Neural progenitor cell (in vitro differentiated cells): Measurements from ENCODE around the gene MPO. TPM values are rescaled to one million over a fixed set of nuclear protein-coding genes. Genes with fewer than 3 reads are reported as not detected.

Experiments used
- DNase-seq: peaks from one replicate; pipeline ENCODE4 v3.0.0-alpha.2; 2016; ENCODE audit warnings: low spot score
- H2AFZ ChIP-seq: fragments of 200-600 bp; sonication (generic); replicated peaks from 2 replicates; pipeline ENCODE4 v1.6.1; 2016; ENCODE audit warnings: antibody characterized with exemption
- H3F3A ChIP-seq: fragments of 200-600 bp; sonication (generic); 2 replicates; pipeline ENCODE4 v1.6.1; 2016; ENCODE audit warnings: antibody characterized with exemption, low read depth
- H3K27ac ChIP-seq: fragments of 200-600 bp; sonication (generic); 2 replicates; pipeline ENCODE4 v1.5.1; 2016; ENCODE audit warnings: mild to moderate bottlenecking
- H3K27me3 ChIP-seq: fragments of 200-600 bp; sonication (generic); 2 replicates; pipeline ENCODE4 v1.6.1; 2016; ENCODE audit warnings: mild to moderate bottlenecking, moderate library complexity
- H3K36me3 ChIP-seq: fragments of 200-600 bp; sonication (generic); 2 replicates; pipeline ENCODE4 v1.5.1; 2016
- H3K4me1 ChIP-seq: fragments of 200-600 bp; sonication (generic); 2 replicates; pipeline ENCODE4 v1.6.1; 2016; ENCODE audit warnings: mixed run types
- H3K4me2 ChIP-seq: fragments of 200-600 bp; sonication (generic); 2 replicates; pipeline ENCODE4 v1.6.1; 2016
- H3K4me3 ChIP-seq: fragments of 200-600 bp; sonication (generic); 2 replicates; pipeline ENCODE4 v1.5.1; 2016
- H3K79me2 ChIP-seq: fragments of 200-600 bp; sonication (generic); 2 replicates; pipeline ENCODE4 v1.6.1; 2016; ENCODE audit warnings: low read depth
- H3K9ac ChIP-seq: fragments of 200-600 bp; sonication (generic); 2 replicates; pipeline ENCODE4 v1.6.1; 2016
- H3K9me3 ChIP-seq: fragments of 200-600 bp; sonication (generic); 2 replicates; pipeline ENCODE4 v1.5.1; 2016; ENCODE audit warnings: low read depth
- H4K20me1 ChIP-seq: fragments of 200-600 bp; sonication (generic); 2 replicates; pipeline ENCODE4 v1.6.1; 2016; ENCODE audit warnings: low read depth
- H3K27ac Mint-ChIP-seq: 3 replicates; pipeline ENCODE4 v1.8.0; 2021; ENCODE audit warnings: mixed read lengths
- H3K27me3 Mint-ChIP-seq: 2 replicates; pipeline ENCODE4 v1.8.0; 2022; ENCODE audit warnings: low read depth, mild to moderate bottlenecking, inconsistent platforms, moderate library complexity, mixed read lengths; ENCODE audit not compliant: insufficient read depth
- H3K36me3 Mint-ChIP-seq: 3 replicates; pipeline ENCODE4 v1.8.0; 2021; ENCODE audit warnings: mixed read lengths
- H3K4me1 Mint-ChIP-seq: 3 replicates; pipeline ENCODE4 v1.8.0; 2021; ENCODE audit warnings: mixed read lengths
- H3K4me3 Mint-ChIP-seq: 3 replicates; pipeline ENCODE4 v1.8.0; 2021; ENCODE audit warnings: mild to moderate bottlenecking, moderate library complexity, mixed read lengths
- H3K9me3 Mint-ChIP-seq: 3 replicates; pipeline ENCODE4 v1.8.0; 2020; ENCODE audit warnings: mixed read lengths
- CTCF ChIP-seq: fragments of 200-600 bp; sonication (generic); IDR thresholded peaks from 2 replicates; pipeline ENCODE4 v1.5.1; 2017; ENCODE audit warnings: antibody characterized with exemption, mild to moderate bottlenecking
- EZH2 ChIP-seq: fragments of 200-600 bp; sonication (generic); IDR thresholded peaks from 2 replicates; pipeline ENCODE4 v1.6.1; 2017; ENCODE audit warnings: antibody characterized with exemption, mild to moderate bottlenecking, moderate library complexity
- EZH2phosphoT487 ChIP-seq: fragments of 200-600 bp; sonication (generic); IDR thresholded peaks from 2 replicates; pipeline ENCODE4 v1.6.1; 2017; ENCODE audit warnings: antibody characterized with exemption
- total RNA-seq: library from RNA; depleted of rRNA; stranded (reverse); fragments of >200 nt; gene quantifications from 2 replicates; pipeline ENCODE4 v1.2.3, GENCODE V29; 2015; ENCODE audit warnings: low replicate concordance

MPO gene
- total RNA-seq, 1 donor from 2014 or later = not detected

DNA sequence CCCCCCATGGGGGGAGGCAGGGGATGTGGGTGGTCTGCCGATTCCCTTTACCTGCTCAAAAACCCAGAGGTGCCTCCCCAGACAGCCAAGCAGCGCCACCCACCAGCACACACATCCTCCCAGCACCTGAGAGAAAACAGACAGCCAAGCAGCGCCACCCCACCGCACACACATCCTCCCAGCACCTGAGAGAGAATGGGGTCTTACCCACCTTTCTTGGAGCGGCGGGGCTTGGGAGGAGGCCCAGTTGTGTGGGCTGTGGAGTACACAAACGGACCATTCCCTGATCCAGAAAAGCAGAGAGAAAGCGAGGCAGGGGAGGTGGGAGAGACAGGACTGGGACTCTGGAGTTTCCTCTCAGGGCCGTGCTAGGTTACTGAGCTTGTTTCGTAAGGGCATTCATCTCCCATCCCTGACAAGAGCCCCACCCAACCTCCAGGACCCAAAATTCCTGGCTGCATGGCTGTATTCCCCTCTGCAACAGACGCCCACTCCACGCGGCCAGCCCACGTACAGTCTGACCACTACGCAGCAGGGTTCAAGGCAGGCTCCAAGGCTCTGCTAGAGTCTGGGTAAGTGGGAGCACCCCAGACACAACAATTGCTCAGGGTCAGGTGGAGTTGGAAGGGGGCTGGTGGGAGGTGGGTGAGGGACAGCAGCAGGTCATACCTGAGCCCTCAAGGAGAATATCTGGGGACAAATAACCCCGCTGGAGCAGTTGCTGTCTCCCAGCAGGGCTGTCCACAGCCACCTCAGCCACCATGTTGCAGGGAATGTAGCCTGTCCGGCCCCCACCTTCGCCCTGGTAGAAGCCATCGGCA, 25.6 kb upstream of the MPO start:
- H3K4me1 ChIP-seq = no peaks in the 10 kb centered on the region
- H3K27ac ChIP-seq = no peak overlapping the region
- no peaks in the 10 kb centered on the region for H3K36me3 ChIP-seq
- no peaks in the 10 kb centered on the region for H3K79me2 ChIP-seq
- no peaks in the 10 kb centered on the region for H3K9me3 ChIP-seq
- Mint-ChIP-seq H3K27me3 (peaks cover 11% of the 10 kb centered on the region), H3K4me3 (no peak overlapping the region), H3K27ac (peak overlapping the region; percentile 90), H3K9me3 (no peaks in the 10 kb centered on the region), H3K36me3 (no peaks in the 10 kb centered on the region), H3K4me1 (peaks cover 17% of the 10 kb centered on the region)
- H3K27me3 ChIP-seq = no peaks in the 10 kb centered on the region
- no peak overlapping the region for H3K4me3 ChIP-seq
- no peak overlapping the region for H3K9ac ChIP-seq
- H2AFZ ChIP-seq = no peak overlapping the region
- no peak overlapping the region for H3K4me2 ChIP-seq
- TF ChIP-seq EZH2phosphoT487 (no peak), EZH2 (no peak), CTCF (no peak)
- H3F3A ChIP-seq = no peaks in the 10 kb centered on the region
- no peak for DNase-seq
- H4K20me1 ChIP-seq = no peaks in the 10 kb centered on the region

DNA sequence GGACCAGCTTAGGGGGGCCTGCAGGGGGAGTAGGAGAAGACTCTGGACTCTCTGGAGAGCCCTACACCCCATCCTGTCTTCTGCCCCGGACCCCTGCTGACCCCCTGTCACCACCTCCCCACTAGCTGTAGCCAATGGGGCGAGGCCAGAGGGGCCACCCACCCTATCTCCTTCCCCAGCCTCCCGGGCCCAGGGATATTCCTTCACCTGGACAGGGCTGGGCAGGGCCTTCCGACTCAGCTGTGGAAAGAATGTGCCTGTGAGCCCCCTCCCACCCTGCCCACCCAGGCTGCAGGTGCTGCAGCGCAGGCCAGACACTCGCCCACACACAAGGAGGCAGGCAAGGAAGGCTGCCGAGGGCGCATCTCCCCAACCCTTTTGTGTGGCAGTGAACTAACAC, 24.9 kb upstream of the MPO start:
- no peaks in the 10 kb centered on the region for H3K36me3 Mint-ChIP-seq
- DNase-seq = no peak

DNA sequence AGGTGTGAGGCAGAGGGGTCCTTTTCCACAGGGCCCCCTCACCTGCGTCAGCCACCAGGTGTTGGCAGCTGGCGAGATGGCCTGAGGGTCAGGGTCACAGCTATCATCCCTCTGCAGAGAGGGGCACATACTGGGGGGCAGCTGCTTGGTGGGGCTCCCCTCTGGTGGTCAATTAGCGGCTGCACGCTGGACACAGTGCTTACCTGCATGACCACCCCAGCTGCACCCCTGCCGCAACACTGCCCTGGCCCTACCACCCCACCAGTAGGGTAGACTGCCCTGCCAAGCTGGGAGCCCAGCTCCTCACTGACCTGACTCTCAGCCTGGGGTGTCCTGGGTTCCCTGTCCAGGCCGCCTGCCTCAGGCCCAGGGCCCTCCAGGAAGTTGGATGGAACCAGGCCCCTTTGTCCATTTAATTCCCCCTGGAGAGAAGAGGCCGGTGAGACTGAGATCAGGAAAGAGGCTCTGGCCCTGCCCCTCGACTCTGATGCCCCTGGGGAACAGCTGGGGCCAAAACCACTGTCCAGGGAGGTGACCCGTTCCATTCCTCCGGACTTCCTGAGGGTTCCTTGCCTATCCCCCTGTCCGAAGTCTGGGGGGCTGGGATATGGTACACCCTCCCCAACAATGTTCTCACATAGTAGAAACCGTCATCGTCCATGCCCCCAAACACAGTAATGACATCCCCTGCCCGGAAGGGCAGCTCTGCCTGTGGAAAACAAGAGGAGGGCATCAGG, 24.2 kb upstream of the MPO start:
- Histone ChIP-seq H3K4me2 (no peak overlapping the region), H2AFZ (no peak overlapping the region), H3K36me3 (no peaks in the 10 kb centered on the region), H3K27me3 (no peaks in the 10 kb centered on the region), H3K79me2 (no peaks in the 10 kb centered on the region), H3K27ac (no peak overlapping the region), H3K9ac (no peak overlapping the region), H3K4me1 (no peaks in the 10 kb centered on the region), H3K4me3 (no peak overlapping the region), H3K9me3 (no peaks in the 10 kb centered on the region), H3F3A (no peaks in the 10 kb centered on the region), H4K20me1 (no peaks in the 10 kb centered on the region)
- Mint-ChIP-seq H3K36me3 (no peaks in the 10 kb centered on the region), H3K27ac (no peak overlapping the region), H3K4me3 (no peak overlapping the region), H3K27me3 (peaks cover 11% of the 10 kb centered on the region), H3K4me1 (peaks cover 20% of the 10 kb centered on the region), H3K9me3 (no peaks in the 10 kb centered on the region)
- TF ChIP-seq CTCF (no peak), EZH2 (no peak), EZH2phosphoT487 (no peak)
- no peak for DNase-seq

More for the DNA sequence above, 24.9 kb upstream of the MPO start:
- H3K9me3 Mint-ChIP-seq = no peaks in the 10 kb centered on the region
- H3F3A ChIP-seq = no peaks in the 10 kb centered on the region
- TF ChIP-seq EZH2 (no peak), CTCF (no peak), EZH2phosphoT487 (no peak)
- H3K27me3 ChIP-seq = no peaks in the 10 kb centered on the region
- no peaks in the 10 kb centered on the region for H4K20me1 ChIP-seq
- no peak overlapping the region for H3K27ac Mint-ChIP-seq
- H2AFZ ChIP-seq = no peak overlapping the region
- no peak overlapping the region for H3K27ac ChIP-seq
- H3K4me3 ChIP-seq = no peak overlapping the region
- H3K4me3 Mint-ChIP-seq = no peak overlapping the region
- H3K36me3 ChIP-seq = no peaks in the 10 kb centered on the region
- H3K4me1 Mint-ChIP-seq = peaks cover 20% of the 10 kb centered on the region
- H3K9me3 ChIP-seq = no peaks in the 10 kb centered on the region
- H3K79me2 ChIP-seq = no peaks in the 10 kb centered on the region
- peaks cover 11% of the 10 kb centered on the region for H3K27me3 Mint-ChIP-seq
- H3K9ac ChIP-seq = no peak overlapping the region
- no peak overlapping the region for H3K4me2 ChIP-seq
- H3K4me1 ChIP-seq = no peaks in the 10 kb centered on the region
